ENCODE results near the gene DIMT1.

GRCh38 chr5:62342476-62342837, 61.2 kb downstream of the DIMT1 start:
- TF ChIP-seq CTCF (IDR thresholded peaks at IDR 0.05) (no peak), EP300 (IDR thresholded peaks at IDR 0.05; ENCODE audit: low read depth) (no peak)
